AG04449 (cell line): ENCODE data around the gene IL13RA2.

ENCODE experiments used
- CTCF ChIA-PET: fragments of 350-600 bp; formaldehyde crosslinking; extraction: SDS; loops from one replicate; lab custom pipeline; 2021; ENCODE audit warnings: antibody characterized with exemption; lab: Yijun Ruan, JAX
- POLR2A ChIA-PET: fragments of 400-600, 350-600 bp; formaldehyde crosslinking; extraction: SDS; loops from one replicate; lab custom pipeline; 2020; ENCODE audit warnings: antibody characterized with exemption, inconsistent platforms; lab: Yijun Ruan, JAX
- DNase-seq: peaks from one replicate; pipeline ENCODE4 v3.0.0-alpha.2; 2010; ENCODE audit warnings: low read depth, low spot score
- H3K4me3 ChIP-seq: 2 replicates; pipeline ENCODE4 v1.5.1; 2011; ENCODE audit warnings: low read depth, mild to moderate bottlenecking, control low read depth, low read length
- CTCF ChIP-seq: IDR thresholded peaks from one replicate; pipeline ENCODE4 v1.5.1; 2011; ENCODE audit warnings: mild to moderate bottlenecking, moderate library complexity, low read length, control low read depth, inconsistent platforms; ENCODE audit not compliant: insufficient read depth; ENCODE audit errors: missing control alignments

The IL13RA2 gene

GRCh38 chrX:115047715-115048114 is 30.3 kb upstream of the IL13RA2 start:
- no peak for TF ChIP-seq CTCF
- ChIA-PET POLR2A (no interaction called here), CTCF (no interaction called here)
- no peak for DNase-seq
- no peak overlapping the region for H3K4me3 ChIP-seq

- TF ChIP-seq CTCF = no peak
- CTCF ChIA-PET = no interaction called here
- no peak for DNase-seq
- H3K4me3 ChIP-seq = no peak overlapping the region
- POLR2A ChIA-PET = no interaction called here
Observed at GRCh38 chrX:115047181-115047580, 29.8 kb upstream of the IL13RA2 start.

- ChIA-PET POLR2A (no interaction called here), CTCF (no interaction called here)
- no peak for TF ChIP-seq CTCF
- H3K4me3 ChIP-seq = no peak overlapping the region
- no peak for DNase-seq
Observed at GRCh38 chrX:115040417-115040816, 23.0 kb upstream of the IL13RA2 start.

- CTCF ChIA-PET = no interaction called here
- H3K4me3 ChIP-seq = no peak overlapping the region
- POLR2A ChIA-PET = no interaction called here
- no peak for TF ChIP-seq CTCF
- DNase-seq = no peak
Observed at GRCh38 chrX:115038406-115038805, 21.0 kb upstream of the IL13RA2 start.

- POLR2A ChIA-PET = no interaction called here
- CTCF ChIA-PET = no interaction called here
- H3K4me3 ChIP-seq = no peak overlapping the region
- DNase-seq = no peak
- TF ChIP-seq CTCF = no peak
Observed at GRCh38 chrX:115036029-115036428, 18.6 kb upstream of the IL13RA2 start.

GRCh38 chrX:115031989-115032388 is 14.6 kb upstream of the IL13RA2 start:
- DNase-seq = no peak
- no peak overlapping the region for H3K4me3 ChIP-seq
- POLR2A ChIA-PET = no interaction called here
- TF ChIP-seq CTCF = no peak
- CTCF ChIA-PET = no interaction called here
